Activated CD4-positive, alpha-beta T cell treated with anti-CD3 and anti-CD28 coated beads, Interleukin-2, amount 50 U/mL, for 4 hours (primary cell): Measurements from ENCODE around the gene CCNG1.
"Not testable (repeated sequence)": the region's sequence is repeated elsewhere in the genome, so short reads cannot be mapped to it uniquely, and the experiment has no call there.

Experiments
- DNase-seq, 2 experiments: peaks; one replicate each; pipeline ENCODE4 v3.0.0-alpha.2; 2020

Gene CCNG1

GRCh38 chr5:163437309-163438182 lies at the start of gene CCNG1:
CCNG1 (plus strand) TSS chr5:163437595; CDS start chr5:163439257, 1,662 bp downstream.
- peak; percentile 80 to 82 for DNase-seq

- no peak for DNase-seq
Observed at GRCh38 chr5:163395792-163396191, 41.6 kb upstream of the CCNG1 start.

GRCh38 chr5:163396818-163397340 lies 40.5 kb upstream of the CCNG1 start:
- not testable (repeated sequence) for DNase-seq

- DNase-seq, result no peak
Observed at GRCh38 chr5:163397354-163397753, 40.0 kb upstream of the CCNG1 start.

GRCh38 chr5:163399923-163400322 lies 37.5 kb upstream of the CCNG1 start:
- no peak for DNase-seq

- DNase-seq, result no peak
Observed at GRCh38 chr5:163401271-163401670, 36.1 kb upstream of the CCNG1 start.

GRCh38 chr5:163402007-163402406 lies 35.4 kb upstream of the CCNG1 start:
- DNase-seq, result no peak

- DNase-seq, result no peak
Observed at GRCh38 chr5:163404364-163405173, 32.8 kb upstream of the CCNG1 start.

- no peak for DNase-seq
Observed at GRCh38 chr5:163407034-163407655, 30.2 kb upstream of the CCNG1 start.

- peak; percentile 31 to 37 for DNase-seq
Observed at GRCh38 chr5:163408311-163408923, 29.0 kb upstream of the CCNG1 start.

- no peak for DNase-seq
Observed at GRCh38 chr5:163409384-163409783, 28.0 kb upstream of the CCNG1 start.

GRCh38 chr5:163410505-163410904 lies 26.9 kb upstream of the CCNG1 start:
- DNase-seq, result no peak

GRCh38 chr5:163415673-163416072 lies 21.7 kb upstream of the CCNG1 start:
- DNase-seq, result not testable (repeated sequence)

GRCh38 chr5:163424836-163425235 lies 12.6 kb upstream of the CCNG1 start:
- no peak for DNase-seq

- not testable (repeated sequence) for DNase-seq
Observed at GRCh38 chr5:163426128-163426527, 11.3 kb upstream of the CCNG1 start.

GRCh38 chr5:163432544-163432943 lies 4.9 kb upstream of the CCNG1 start:
- DNase-seq, result no peak

GRCh38 chr5:163433271-163433670 lies 4.1 kb upstream of the CCNG1 start:
- no peak for DNase-seq

GRCh38 chr5:163434401-163434866 lies 3.0 kb upstream of the CCNG1 start:
- no peak for DNase-seq

GRCh38 chr5:163436515-163436914 lies 880 bp upstream of the CCNG1 start:
- DNase-seq, result no peak

- DNase-seq, result no peak
Observed at GRCh38 chr5:163437011-163437308, 435 bp upstream of the CCNG1 start.

- DNase-seq, result no peak
Observed at GRCh38 chr5:163439092-163439425, 1.7 kb downstream of the CCNG1 start.

- DNase-seq, result no peak
Observed at GRCh38 chr5:163440954-163441353, 3.6 kb downstream of the CCNG1 start.

GRCh38 chr5:163444526-163444925 lies 7.1 kb downstream of the CCNG1 start:
- DNase-seq, result no peak
